HepG2 (cell line): Measurements from ENCODE around the gene PLCL2. TPM values are rescaled to one million over a fixed set of nuclear protein-coding genes. Genes with fewer than 3 reads are reported as not detected.

Source experiments
- ATAC-seq: fragments of 200-7000 bp; cut with Tn5 transposase; 3 replicates; pipeline ENCODE4 v1.9.1; 2020; ENCODE audit warnings: mild to moderate bottlenecking, moderate library complexity
- BruUV-seq: library from RNA; stranded (reverse); fragments of 400-500 nt; replicated peaks from 2 replicates; lab custom pipeline; 2021; lab: Mats Ljungman, UMichigan
- CTCF ChIA-PET: fragments of 300-600 bp; formaldehyde crosslinking; extraction: SDS; loops from one replicate; lab custom pipeline; 2021; ENCODE audit warnings: low total read pairs, inconsistent platforms, low intra/inter-chr PET ratio; lab: Yijun Ruan, JAX
- POLR2A ChIA-PET: fragments of 350-600 bp; sonication (Branson Sonifier 250); formaldehyde crosslinking; loops from one replicate; lab custom pipeline; 2020; ENCODE audit warnings: antibody characterized with exemption, inconsistent platforms; lab: Yijun Ruan, JAX
- DNase-seq: peaks from one replicate; pipeline ENCODE4 v3.0.0-alpha.2; 2015; ENCODE audit warnings: low spot score
- FAIRE-seq: peaks from 3 replicates; lab custom pipeline; 2011; peaks lifted over from hg19 to GRCh38; lab: Jason Lieb, UNC
- H2AFZ ChIP-seq: one replicate; pipeline ENCODE4 v1.6.1; 2011; ENCODE audit warnings: low read length, inconsistent platforms
- H3K27ac ChIP-seq: fragments of 300-600 bp; 3 replicates; pipeline ENCODE4 v1.8.0; 2011; ENCODE audit warnings: mixed run types, mild to moderate bottlenecking, mixed read lengths, low read length, inconsistent platforms; ENCODE audit not compliant: insufficient read depth; ENCODE audit errors: extremely low read length
- H3K27me3 ChIP-seq, 2 experiments: fragments of 200-600 bp in 1 of 2; 2 replicates in 1 of 2; 3 replicates in 1 of 2; pipeline versions ENCODE4 v1.6.0 to v1.8.0; 2011; ENCODE audit warnings: low read length in 2 of 2, mild to moderate bottlenecking in 2 of 2, moderate library complexity in 2 of 2, inconsistent platforms in 1 of 2; ENCODE audit not compliant: insufficient read depth in 2 of 2, control insufficient read depth in 1 of 2
- H3K36me3 ChIP-seq, 2 experiments: fragments of 200-600 bp in 1 of 2; replicated peaks in 1 of 2; 2 replicates in 1 of 2; 3 replicates in 1 of 2; pipeline versions ENCODE4 v1.5.1 to v1.8.0; 2011; ENCODE audit warnings: low read length in 2 of 2, inconsistent platforms in 1 of 2; ENCODE audit not compliant: insufficient read depth in 2 of 2, control insufficient read depth in 1 of 2
- H3K4me1 ChIP-seq: 2 replicates; pipeline ENCODE4 v1.5.1; 2012; ENCODE audit warnings: low read length, inconsistent platforms; ENCODE audit not compliant: insufficient read depth
- H3K4me2 ChIP-seq: 2 replicates; pipeline ENCODE4 v1.6.0; 2011; ENCODE audit warnings: low read depth, low read length, inconsistent platforms
- H3K4me3 ChIP-seq, 3 experiments: fragments of 200-600 bp in 1 of 3; sonication (generic), shearing (Covaris generic) in 1 of 3; replicated peaks in 1 of 3; 2 replicates each; pipeline ENCODE4 v1.5.1; 2011 to 2016; ENCODE audit warnings: low read length in 3 of 3, inconsistent platforms in 2 of 3, low read depth in 2 of 3, mild to moderate bottlenecking in 2 of 3, control low read depth in 1 of 3, mixed read lengths in 1 of 3; ENCODE audit not compliant: insufficient read depth in 1 of 3
- H3K79me2 ChIP-seq: one replicate; pipeline ENCODE4 v1.6.1; 2011; ENCODE audit warnings: low read length, inconsistent platforms; ENCODE audit not compliant: insufficient read depth
- H3K9ac ChIP-seq: 2 replicates; pipeline ENCODE4 v1.6.0; 2011; ENCODE audit warnings: mild to moderate bottlenecking, low read depth, low read length, inconsistent platforms; ENCODE audit not compliant: insufficient read depth
- H3K9me3 ChIP-seq: 2 replicates; pipeline ENCODE4 v1.5.1; 2012; ENCODE audit warnings: mild to moderate bottlenecking, low read length
- H4K20me1 ChIP-seq: 2 replicates; pipeline ENCODE4 v1.6.0; 2011; ENCODE audit warnings: inconsistent platforms, mild to moderate bottlenecking, low read length, moderate library complexity; ENCODE audit not compliant: insufficient read depth
- ATF7 ChIP-seq, 2 experiments: fragments of 450-650 bp in 1 of 2; sonication (generic) in 1 of 2; formaldehyde crosslinking in 1 of 2; IDR thresholded peaks; 2 replicates each; pipeline versions ENCODE4 v1.4.0 to v1.6.1; 2016 to 2020; ENCODE audit warnings: antibody characterized with exemption in 1 of 2, mild to moderate bottlenecking in 1 of 2, missing genetic modification reagents in 1 of 2
- MBNL3 ChIP-seq: fragments of 250-450 bp; sonication (Bioruptor Pico); conservative IDR thresholded peaks from 2 replicates; pipeline ENCODE4 v1.8.0; 2022; ENCODE audit warnings: mild to moderate bottlenecking, inconsistent platforms
- WGBS: methylation state at CpG from one replicate; pipeline ENCODE4 v1.1.6; 2017; ENCODE audit warnings: low lambda C conversion rate; 5-methylcytosine and 5-hydroxymethylcytosine counted together
- in situ Hi-C: cut with HindIII; loops from 2 replicates; pipeline ENCODE4 v1.10.0; 2017; ENCODE audit warnings: low pct_unique_long_range_greater_than_20kb; ENCODE audit not compliant: extremely low pct_ligation_motif_present
- intact Hi-C: fragments of 100-400 bp; cut with micrococcal nuclease; formaldehyde crosslinking; loops from one replicate; pipeline ENCODE4 v1.10.0; 2022; ENCODE audit not compliant: unreplicated experiment
- polyA plus RNA-seq, 8 experiments: library from polyadenylated mRNA; depleted of rRNA in 3 of 8; stranded (reverse) in 7 of 8; unstranded in 1 of 8; fragments of >200 nt; fragmentation: Illumina TruSeq in 4 of 8; extraction: Trizol in 4 of 8; gene quantifications; 2 replicates each; pipeline versions ENCODE4 v1.2.1 to v1.2.3, GENCODE V29; 2011 to 2016; ENCODE audit warnings: low read depth in 4 of 8, missing spikeins in 1 of 8, mixed read lengths in 1 of 8; ENCODE audit not compliant: insufficient read depth in 1 of 8
- total RNA-seq, 5 experiments: library from RNA; depleted of rRNA; stranded (reverse); fragments of >200 nt; fragmentation: Illumina TruSeq; extraction: Trizol; gene quantifications; 2 replicates each; pipeline ENCODE4 v1.2.3, GENCODE V29; 2016; ENCODE audit warnings: low read depth in 1 of 5
- TF ChIP-seq, protein P1 (sequence below): fragments of 450-650 bp; IDR thresholded peaks from 2 replicates; pipeline ENCODE4 v1.6.1; 2016
- TF ChIP-seq, protein P2 (sequence below): sonication (generic); formaldehyde crosslinking; conservative IDR thresholded peaks from 2 replicates; pipeline ENCODE4 v1.8.0; 2022; ENCODE audit warnings: low read depth, missing genetic modification reagents

The PLCL2 gene
- total and polyA plus RNA-seq, 2 of the 13 experiments (the other 11 are each of a cell fraction or from before 2014, with no cell fraction given): not detected

DNA sequence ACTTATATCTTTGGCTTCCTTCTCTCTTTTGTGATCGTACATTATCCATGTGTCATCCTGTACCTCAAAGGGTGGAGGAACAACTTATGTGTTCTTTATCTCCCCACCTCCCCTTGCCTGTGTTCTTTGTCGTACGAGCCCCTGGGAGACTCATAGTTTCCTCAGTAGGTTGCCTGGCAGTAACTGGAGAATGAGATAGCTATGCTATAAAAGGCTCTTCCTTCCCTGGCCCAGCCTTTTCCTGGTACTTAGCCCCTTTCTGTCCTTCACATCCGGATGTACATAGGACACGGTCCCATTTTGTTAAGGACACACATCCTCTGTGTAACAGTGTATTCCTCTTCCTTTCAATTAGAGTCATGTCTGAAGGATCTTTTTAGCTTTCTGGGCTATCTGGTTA is 32.1 kb downstream of the PLCL2 start:
- no peaks in the 10 kb centered on the region for H3K79me2 ChIP-seq
- H3K36me3 ChIP-seq: no peaks in the 10 kb centered on the region
- no peaks in the 10 kb centered on the region for H3K9me3 ChIP-seq
- no peak overlapping the region for H2AFZ ChIP-seq
- TF ChIP-seq, protein P1, sequence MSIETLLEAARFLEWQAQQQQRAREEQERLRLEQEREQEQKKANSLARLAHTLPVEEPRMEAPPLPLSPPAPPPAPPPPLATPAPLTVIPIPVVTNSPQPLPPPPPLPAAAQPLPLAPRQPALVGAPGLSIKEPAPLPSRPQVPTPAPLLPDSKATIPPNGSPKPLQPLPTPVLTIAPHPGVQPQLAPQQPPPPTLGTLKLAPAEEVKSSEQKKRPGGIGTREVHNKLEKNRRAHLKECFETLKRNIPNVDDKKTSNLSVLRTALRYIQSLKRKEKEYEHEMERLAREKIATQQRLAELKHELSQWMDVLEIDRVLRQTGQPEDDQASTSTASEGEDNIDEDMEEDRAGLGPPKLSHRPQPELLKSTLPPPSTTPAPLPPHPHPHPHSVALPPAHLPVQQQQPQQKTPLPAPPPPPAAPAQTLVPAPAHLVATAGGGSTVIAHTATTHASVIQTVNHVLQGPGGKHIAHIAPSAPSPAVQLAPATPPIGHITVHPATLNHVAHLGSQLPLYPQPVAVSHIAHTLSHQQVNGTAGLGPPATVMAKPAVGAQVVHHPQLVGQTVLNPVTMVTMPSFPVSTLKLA: no peak
- TF ChIP-seq MBNL3 (CRISPR knock-in tag) (no peak), ATF7 (IDR thresholded peaks at IDR 0.05) (no peak), ATF7 (CRISPR knock-in tag; IDR thresholded peaks at IDR 0.05) (no peak)
- TF ChIP-seq, protein P2, sequence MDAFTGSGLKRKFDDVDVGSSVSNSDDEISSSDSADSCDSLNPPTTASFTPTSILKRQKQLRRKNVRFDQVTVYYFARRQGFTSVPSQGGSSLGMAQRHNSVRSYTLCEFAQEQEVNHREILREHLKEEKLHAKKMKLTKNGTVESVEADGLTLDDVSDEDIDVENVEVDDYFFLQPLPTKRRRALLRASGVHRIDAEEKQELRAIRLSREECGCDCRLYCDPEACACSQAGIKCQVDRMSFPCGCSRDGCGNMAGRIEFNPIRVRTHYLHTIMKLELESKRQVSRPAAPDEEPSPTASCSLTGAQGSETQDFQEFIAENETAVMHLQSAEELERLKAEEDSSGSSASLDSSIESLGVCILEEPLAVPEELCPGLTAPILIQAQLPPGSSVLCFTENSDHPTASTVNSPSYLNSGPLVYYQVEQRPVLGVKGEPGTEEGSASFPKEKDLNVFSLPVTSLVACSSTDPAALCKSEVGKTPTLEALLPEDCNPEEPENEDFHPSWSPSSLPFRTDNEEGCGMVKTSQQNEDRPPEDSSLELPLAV (CRISPR knock-in tag): no peak
- 15% methylated on average over 5 of the region's 5 CpGs for WGBS
- H3K4me1 ChIP-seq: no peaks in the 10 kb centered on the region
- no peak overlapping the region for H3K4me3 ChIP-seq
- DNase-seq: no peak
- intact Hi-C loops (loop anchor here (5.0 kb wide), 1 partner anchor 315 kb away; no protein-coding TSS in a partner anchor), in situ Hi-C loops (no loop called here)
- CTCF ChIA-PET: no interaction called here
- H3K9ac ChIP-seq: no peak overlapping the region
- FAIRE-seq: no peak
- no peak for ATAC-seq
- POLR2A ChIA-PET: no interaction called here
- no peak overlapping the region for H3K4me2 ChIP-seq
- BruUV-seq: no TSS peak
- no peaks in the 10 kb centered on the region for H4K20me1 ChIP-seq
- no peak overlapping the region for H3K27ac ChIP-seq
- no peaks in the 10 kb centered on the region for H3K27me3 ChIP-seq
